Measurements from ENCODE around the gene MYOF. TPM values are rescaled to one million over a fixed set of nuclear protein-coding genes. Genes with fewer than 3 reads are reported as not detected.

The MYOF gene
- polyA plus RNA-seq, 1 of the 3 experiments (the other 2 are of a cell fraction), result 103 TPM

GRCh38 chr10:93272884-93273675 is 209.1 kb downstream of the MYOF start:
- Histone ChIP-seq H3K4me3 (ENCODE audit: low read depth in 2 of 2, low read length in 1 of 2) (no peak overlapping the region), H2AFZ (ENCODE audit: low read depth) (no peak overlapping the region), H3F3A (replicated peaks; ENCODE audit: insufficient read depth) (no peaks in the 10 kb centered on the region), H3K27me3 (ENCODE audit: insufficient read depth) (no peaks in the 10 kb centered on the region), H3K4me2 (no peak overlapping the region), H3K79me2 (ENCODE audit: insufficient read depth) (no peaks in the 10 kb centered on the region), H4K20me1 (ENCODE audit: insufficient read depth) (no peaks in the 10 kb centered on the region), H3K9me3 (no peaks in the 10 kb centered on the region), H3K9ac (no peak overlapping the region), H3K9me2 (no peaks in the 10 kb centered on the region), H3K27ac (ENCODE audit: low read depth in 2 of 2, low read length in 1 of 2) (no peak overlapping the region), H3K4me1 (ENCODE audit: control insufficient read depth in 1 of 2, insufficient read depth in 2 of 2, low read depth in 1 of 2, low read length in 1 of 2) (no peaks in the 10 kb centered on the region), H3K36me3 (replicated peaks in 1 of 2; ENCODE audit: control insufficient read depth in 1 of 2, insufficient read depth in 2 of 2, low read length in 1 of 2) (no peaks in the 10 kb centered on the region)
- POLR2A ChIA-PET, result no interaction called here
- no peak for DNase-seq
- 75% methylated on average over 8 of the region's 8 CpGs for WGBS (ENCODE audit: low lambda C conversion rate)
- CTCF ChIA-PET, result no interaction called here
- TF ChIP-seq SMC3 (IDR thresholded peaks at IDR 0.05; ENCODE audit: low read depth, low read length), result no peak
- TF ChIP-seq SIN3A (IDR thresholded peaks at IDR 0.05; ENCODE audit: borderline replicate concordance, low read depth, low read length), result no peak
- TF ChIP-seq GABPA (IDR thresholded peaks at IDR 0.05; ENCODE audit: low read depth), result no peak
- no peak for TF ChIP-seq FOXM1 (IDR thresholded peaks at IDR 0.05; ENCODE audit: low read depth)
- no peak for TF ChIP-seq NRF1 (IDR thresholded peaks at IDR 0.05; ENCODE audit: low read depth, low read length)
- no peak for TF ChIP-seq EZH2phosphoT487 (IDR thresholded peaks at IDR 0.05; ENCODE audit: borderline replicate concordance, low read depth)
- TF ChIP-seq RAD21 (IDR thresholded peaks at IDR 0.05; ENCODE audit: low read length), result no peak
- no peak for TF ChIP-seq FOXJ3 (CRISPR knock-in tag; IDR thresholded peaks at IDR 0.05)
- no peak for TF ChIP-seq ZBTB33 (IDR thresholded peaks at IDR 0.05; ENCODE audit: borderline replicate concordance, low read depth)
- no peak for TF ChIP-seq CTCF (IDR thresholded peaks at IDR 0.05)
- no peak for TF ChIP-seq TCF12 (IDR thresholded peaks at IDR 0.05)
- no peak for TF ChIP-seq PBX3 (IDR thresholded peaks at IDR 0.05)
- TF ChIP-seq GATA2 (CRISPR knock-in tag; IDR thresholded peaks at IDR 0.05), result no peak
- TF ChIP-seq TEAD4 (IDR thresholded peaks at IDR 0.05; ENCODE audit: borderline replicate concordance, insufficient read depth), result no peak
- no peak for TF ChIP-seq MXI1 (IDR thresholded peaks at IDR 0.05; ENCODE audit: low read depth, low read length)
- no peak for TF ChIP-seq NFIC (IDR thresholded peaks at IDR 0.05; ENCODE audit: borderline replicate concordance)

Data from SK-N-SH (cell line).